Endothelial cell of umbilical vein (primary cell): ENCODE data around the gene OR7A10. TPM values are rescaled to one million over a fixed set of nuclear protein-coding genes. Genes with fewer than 3 reads are reported as not detected.

Source experiments
- BruUV-seq: library from RNA; stranded (reverse); fragments of 400-500 nt; replicated peaks from 2 replicates; lab custom pipeline; 2021; lab: Mats Ljungman, UMichigan
- CTCF ChIA-PET: fragments of 300-600, 350-600 bp; sonication (Branson Sonifier 250); formaldehyde crosslinking; loops from one replicate; lab custom pipeline; 2021; ENCODE audit warnings: antibody characterized with exemption, inconsistent platforms; lab: Charles Lee
- POLR2A ChIA-PET: fragments of 300-600, 350-600 bp; sonication (Branson Sonifier 250); formaldehyde crosslinking; loops from one replicate; lab custom pipeline; 2021; ENCODE audit warnings: antibody characterized with exemption, inconsistent platforms; lab: Charles Lee
- DNase-seq: peaks from one replicate; pipeline ENCODE4 v3.0.0-alpha.2; 2011; ENCODE audit warnings: low read depth, low spot score
- FAIRE-seq: peaks from 2 replicates; lab custom pipeline; 2011; peaks lifted over from hg19 to GRCh38; lab: Jason Lieb, UNC
- H2AFZ ChIP-seq: 2 replicates; pipeline ENCODE4 v1.6.0; 2012; ENCODE audit warnings: low read depth, low read length, control low read depth, inconsistent platforms
- H3K27ac ChIP-seq: 2 replicates; pipeline ENCODE4 v1.5.1; 2011; ENCODE audit warnings: low read depth, mild to moderate bottlenecking, control low read depth, low read length, moderate library complexity; ENCODE audit not compliant: insufficient read depth
- H3K27me3 ChIP-seq, 2 experiments: 2 replicates each; pipeline versions ENCODE4 v1.6.0 to v1.6.1; 2011; ENCODE audit warnings: low read length in 2 of 2, mixed read lengths in 1 of 2; ENCODE audit not compliant: control insufficient read depth in 2 of 2, insufficient read depth in 2 of 2
- H3K36me3 ChIP-seq, 2 experiments: 2 replicates in 1 of 2; 3 replicates in 1 of 2; pipeline ENCODE4 v1.5.1; 2011; ENCODE audit warnings: low read length in 2 of 2, mild to moderate bottlenecking in 1 of 2, moderate library complexity in 1 of 2; ENCODE audit not compliant: control insufficient read depth in 2 of 2, insufficient read depth in 2 of 2; ENCODE audit errors: extremely low read depth in 1 of 2
- H3K4me1 ChIP-seq: 3 replicates; pipeline ENCODE4 v1.5.1; 2011; ENCODE audit warnings: mild to moderate bottlenecking, low read length; ENCODE audit not compliant: control insufficient read depth, insufficient read depth; ENCODE audit errors: extremely low read depth
- H3K4me2 ChIP-seq: 2 replicates; pipeline ENCODE4 v1.6.1; 2011; ENCODE audit warnings: low read length, control low read depth, mixed read lengths; ENCODE audit not compliant: insufficient read depth
- H3K4me3 ChIP-seq, 3 experiments: fragments of 200-600 bp in 1 of 3; sonication (generic), shearing (Covaris generic) in 1 of 3; replicated peaks in 1 of 3; 2 replicates each; pipeline ENCODE4 v1.5.1; 2011 to 2016; ENCODE audit warnings: control low read depth in 3 of 3, low read length in 3 of 3, mild to moderate bottlenecking in 2 of 3, inconsistent platforms in 1 of 3, low read depth in 1 of 3, moderate library complexity in 1 of 3; ENCODE audit not compliant: insufficient read depth in 1 of 3
- H3K79me2 ChIP-seq: 2 replicates; pipeline ENCODE4 v1.6.0; 2012; ENCODE audit warnings: low read length, inconsistent platforms; ENCODE audit not compliant: control insufficient read depth, insufficient read depth
- H3K9ac ChIP-seq: replicated peaks from 2 replicates; pipeline ENCODE3; 2011; ENCODE audit warnings: low read length, control low read depth; ENCODE audit not compliant: insufficient read depth; ENCODE audit errors: extremely low read depth
- H3K9me1 ChIP-seq: replicated peaks from 3 replicates; pipeline ENCODE4 v1.6.0; 2011; ENCODE audit warnings: mild to moderate bottlenecking, low read length; ENCODE audit not compliant: control insufficient read depth, insufficient read depth; ENCODE audit errors: extremely low read depth
- H3K9me3 ChIP-seq: replicated peaks from 2 replicates; pipeline ENCODE4 v1.5.1; 2012; ENCODE audit warnings: low read length, inconsistent platforms; ENCODE audit not compliant: control insufficient read depth, insufficient read depth
- H4K20me1 ChIP-seq: replicated peaks from 2 replicates; pipeline ENCODE3; 2011; ENCODE audit warnings: mild to moderate bottlenecking, low read length; ENCODE audit not compliant: control insufficient read depth, insufficient read depth; ENCODE audit errors: extremely low read depth
- CTCF ChIP-seq, 2 donors: IDR thresholded peaks; 1 replicate in 1 of 2; 2 replicates in 1 of 2; pipeline ENCODE4 v1.5.1; 2011; ENCODE audit warnings: low read length in 2 of 2, mild to moderate bottlenecking in 2 of 2, moderate library complexity in 2 of 2, control low read depth in 1 of 2, inconsistent platforms in 1 of 2, low read depth in 1 of 2; ENCODE audit not compliant: insufficient read depth in 1 of 2; ENCODE audit errors: extremely low read depth in 1 of 2
- EZH2 ChIP-seq: IDR thresholded peaks from 2 replicates; pipeline ENCODE4 v1.6.1; 2012; ENCODE audit warnings: borderline replicate concordance, low read depth, mild to moderate bottlenecking, moderate library complexity, low read length, inconsistent platforms; ENCODE audit not compliant: severe bottlenecking
- FOS ChIP-seq: IDR thresholded peaks from 2 replicates; pipeline ENCODE4 v1.6.1; 2011; ENCODE audit warnings: mild to moderate bottlenecking, low read length, moderate library complexity, borderline replicate concordance; ENCODE audit not compliant: insufficient read depth
- GATA2 ChIP-seq: IDR thresholded peaks from 2 replicates; pipeline ENCODE4 v1.7.0; 2011; ENCODE audit warnings: low read depth, mild to moderate bottlenecking, moderate library complexity, mixed read lengths, low read length; ENCODE audit not compliant: insufficient read length, insufficient read depth
- JUN ChIP-seq: IDR thresholded peaks from 2 replicates; pipeline ENCODE4 v1.6.1; 2011; ENCODE audit warnings: borderline replicate concordance, low read depth; ENCODE audit not compliant: insufficient read length, insufficient read depth
- MYC ChIP-seq: IDR thresholded peaks from one replicate; pipeline ENCODE4 v1.6.1; 2011; ENCODE audit warnings: mild to moderate bottlenecking, low read depth, low read length
- POLR2A ChIP-seq: IDR thresholded peaks from 2 replicates; pipeline ENCODE4 v1.6.1; 2012; ENCODE audit warnings: low read depth, mild to moderate bottlenecking, control low read depth, low read length
- POLR2AphosphoS5 ChIP-seq: IDR thresholded peaks from 2 replicates; pipeline ENCODE4 v1.6.1; 2012; ENCODE audit warnings: low read depth, mild to moderate bottlenecking, control low read depth, low read length, moderate library complexity; ENCODE audit not compliant: insufficient read depth
- dilution Hi-C: fragments of 300-500 bp; cut with MboI; formaldehyde crosslinking; loops from one replicate; pipeline ENCODE4 v1.15.0; 2019; ENCODE audit warnings: low sequenced_read_pairs; ENCODE audit not compliant: extremely low pct_ligation_motif_present
- intact Hi-C: fragments of 100-400 bp; cut with micrococcal nuclease; formaldehyde crosslinking; loops from one replicate; pipeline ENCODE4 v1.10.0; 2022
- polyA plus RNA-seq, 4 experiments: library from polyadenylated mRNA; depleted of rRNA in 3 of 4; stranded (reverse) in 3 of 4; unstranded in 1 of 4; fragments of >200 nt; gene quantifications; 2 replicates each; pipeline versions ENCODE4 v1.2.1 to v1.2.3, GENCODE V29; 2011 to 2012; ENCODE audit warnings: missing spikeins in 1 of 4
- total RNA-seq: library from RNA; stranded (reverse); gene quantifications from 2 replicates; pipeline ENCODE4 v1.2.3, GENCODE V29; 2021
- TF ChIP-seq, protein P1 (sequence below): IDR thresholded peaks from 2 replicates; pipeline ENCODE4 v1.6.1; 2011; ENCODE audit not compliant: insufficient read depth, insufficient read length

OR7A10 gene
- total and polyA plus RNA-seq, 2 donors (not counting 3 experiments of a cell fraction or from before 2014, with no cell fraction given) = not detected

DNA sequence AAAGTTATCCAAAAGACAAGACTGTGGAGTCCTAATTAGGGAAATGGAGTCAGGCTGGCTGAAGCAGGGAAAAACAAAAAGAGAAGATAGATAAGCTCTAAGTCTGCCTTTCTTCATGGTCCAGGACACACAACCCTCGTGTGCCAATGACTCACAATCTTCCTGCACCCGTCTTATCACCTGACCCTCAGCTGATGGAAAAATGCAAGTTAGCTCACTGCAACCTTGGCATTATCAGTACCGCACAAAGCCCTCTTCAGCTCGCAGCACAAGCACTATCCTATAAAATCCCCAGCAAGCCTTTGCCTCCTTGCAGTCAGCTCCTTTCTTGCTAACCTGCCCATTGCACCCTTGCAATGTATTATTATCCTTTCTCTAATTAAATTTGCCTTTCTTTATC is 18.0 kb downstream of the OR7A10 start:
- Histone ChIP-seq H4K20me1 (no peaks in the 10 kb centered on the region), H3K27me3 (no peaks in the 10 kb centered on the region), H3K9me3 (no peaks in the 10 kb centered on the region), H3K4me2 (no peak overlapping the region), H3K27ac (no peak overlapping the region), H3K9ac (no peak overlapping the region), H2AFZ (no peak overlapping the region), H3K79me2 (no peaks in the 10 kb centered on the region), H3K4me1 (no peaks in the 10 kb centered on the region), H3K4me3 (no peak overlapping the region), H3K36me3 (no peaks in the 10 kb centered on the region), H3K9me1 (no peaks in the 10 kb centered on the region)
- ChIA-PET CTCF (interaction anchor here (0.7 kb wide), 1 partner anchor 52 kb away, joined by 3 read pairs; the partner anchor contains the start of gene ADGRE2), POLR2A (no interaction called here)
- dilution Hi-C loops = no loop called here
- no TSS peak for BruUV-seq
- intact Hi-C loops = no loop called here
- TF ChIP-seq, protein P1, sequence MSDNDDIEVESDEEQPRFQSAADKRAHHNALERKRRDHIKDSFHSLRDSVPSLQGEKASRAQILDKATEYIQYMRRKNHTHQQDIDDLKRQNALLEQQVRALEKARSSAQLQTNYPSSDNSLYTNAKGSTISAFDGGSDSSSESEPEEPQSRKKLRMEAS = no peak
- TF ChIP-seq JUN (no peak), CTCF (IDR thresholded peaks at IDR 0.05; ENCODE audit: extremely low read depth in 1 of 2, insufficient read depth in 1 of 2, low read depth in 1 of 2, low read length in 2 of 2) (no peak), GATA2 (no peak), MYC (no peak), POLR2AphosphoS5 (no peak), POLR2A (no peak), FOS (no peak), EZH2 (no peak)
- FAIRE-seq (no peak), DNase-seq (no peak)
